SH-SY5Y (cell line): ENCODE measurements around the gene APOL6.

ENCODE experiments used
- GATA2 ChIP-seq: IDR thresholded peaks from 2 replicates; pipeline ENCODE4 v1.6.1; 2011; ENCODE audit warnings: mild to moderate bottlenecking, low read depth, low read length
- GATA3 ChIP-seq: IDR thresholded peaks from 2 replicates; pipeline ENCODE4 v1.6.1; 2011; ENCODE audit warnings: low read depth, mild to moderate bottlenecking, low read length, moderate library complexity

DNA sequence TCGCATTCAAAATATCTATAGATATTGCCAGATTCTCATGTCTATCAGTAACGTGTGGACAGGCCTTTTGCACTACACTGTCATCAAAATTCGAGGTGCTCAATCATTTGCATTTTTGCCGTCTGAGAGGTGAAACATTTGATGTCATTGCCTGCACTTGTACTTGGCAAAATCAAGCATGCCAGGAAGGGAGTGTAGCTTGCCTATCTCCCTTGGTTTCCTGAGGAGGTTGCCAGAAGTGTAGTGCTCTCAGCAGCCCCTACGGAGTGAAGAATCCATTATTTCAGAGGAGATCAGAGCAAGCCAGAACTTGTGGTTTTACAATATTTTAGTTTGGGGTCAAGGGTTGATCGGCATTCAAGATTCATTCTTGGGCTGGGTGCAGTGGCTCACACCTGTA is 39.2 kb downstream of the APOL6 start:
- TF ChIP-seq GATA3, result no peak
- TF ChIP-seq GATA2, result no peak
